Ishikawa (cell line): Measurements from ENCODE around the gene ZZZ3.

Experiments
- CEBPB ChIP-seq: IDR thresholded peaks from 2 replicates; pipeline ENCODE4 v1.6.1; 2012
- CREB1 ChIP-seq: IDR thresholded peaks from 2 replicates; pipeline ENCODE4 v1.6.1; 2012; ENCODE audit warnings: low read depth
- EGR1 ChIP-seq: IDR thresholded peaks from 2 replicates; pipeline ENCODE4 v1.6.1; 2012
- EP300 ChIP-seq: IDR thresholded peaks from 2 replicates; pipeline ENCODE4 v1.6.1; 2012; ENCODE audit warnings: borderline replicate concordance
- FOXM1 ChIP-seq: IDR thresholded peaks from 2 replicates; pipeline ENCODE4 v1.6.1; 2012; ENCODE audit warnings: low read depth, borderline replicate concordance
- NFIC ChIP-seq: IDR thresholded peaks from 2 replicates; pipeline ENCODE4 v1.6.1; 2012
- RAD21 ChIP-seq: IDR thresholded peaks from 2 replicates; pipeline ENCODE4 v1.6.1; 2012; ENCODE audit warnings: low read depth
- TAF1 ChIP-seq: IDR thresholded peaks from 2 replicates; pipeline ENCODE4 v1.6.1; 2012; ENCODE audit warnings: low read depth, mild to moderate bottlenecking
- TCF12 ChIP-seq: IDR thresholded peaks from 2 replicates; pipeline ENCODE4 v1.6.1; 2012; ENCODE audit warnings: low read depth
- TEAD4 ChIP-seq: IDR thresholded peaks from 2 replicates; pipeline ENCODE4 v1.6.1; 2012
- YY1 ChIP-seq: IDR thresholded peaks from 2 replicates; pipeline ENCODE4 v1.6.1; 2012; ENCODE audit warnings: low read depth
- ZBTB7A ChIP-seq: IDR thresholded peaks from 2 replicates; pipeline ENCODE4 v1.6.1; 2012; ENCODE audit warnings: low read depth
- TF ChIP-seq, protein P1 (sequence below): IDR thresholded peaks from 2 replicates; pipeline ENCODE4 v1.6.1; 2012
- TF ChIP-seq, protein P2 (sequence below): IDR thresholded peaks from 2 replicates; pipeline ENCODE4 v1.6.1; 2012
- TF ChIP-seq, protein P3 (sequence below): IDR thresholded peaks from 2 replicates; pipeline ENCODE4 v1.6.1; 2012; ENCODE audit warnings: low read depth, mild to moderate bottlenecking

ZZZ3 gene

DNA sequence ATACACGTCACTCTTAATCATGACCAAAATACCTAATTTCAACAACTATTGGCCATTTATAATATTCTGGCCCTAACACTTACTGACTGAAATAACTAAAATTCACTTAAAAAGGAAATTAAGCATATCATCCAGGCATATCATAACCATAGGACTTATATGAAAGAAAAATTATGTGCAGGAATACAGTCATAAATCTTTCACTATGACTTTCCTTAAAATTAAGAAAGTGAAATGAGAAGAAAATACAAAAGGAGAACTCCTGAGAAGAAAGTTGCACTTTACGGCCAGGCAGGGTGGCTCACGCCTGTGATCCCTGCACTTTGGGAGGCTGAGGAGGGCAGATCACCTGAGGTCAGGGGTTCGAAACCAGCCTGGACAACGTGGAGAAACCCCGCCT, 9.4 kb downstream of the ZZZ3 start:
- TF ChIP-seq NFIC, result no peak
- no peak for TF ChIP-seq CREB1
- TF ChIP-seq FOXM1, result no peak
- TF ChIP-seq TEAD4, result no peak
- TF ChIP-seq, protein P1, sequence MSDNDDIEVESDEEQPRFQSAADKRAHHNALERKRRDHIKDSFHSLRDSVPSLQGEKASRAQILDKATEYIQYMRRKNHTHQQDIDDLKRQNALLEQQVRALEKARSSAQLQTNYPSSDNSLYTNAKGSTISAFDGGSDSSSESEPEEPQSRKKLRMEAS, result no peak
- TF ChIP-seq TCF12, result no peak
- TF ChIP-seq RAD21, result no peak
- no peak for TF ChIP-seq EP300

DNA sequence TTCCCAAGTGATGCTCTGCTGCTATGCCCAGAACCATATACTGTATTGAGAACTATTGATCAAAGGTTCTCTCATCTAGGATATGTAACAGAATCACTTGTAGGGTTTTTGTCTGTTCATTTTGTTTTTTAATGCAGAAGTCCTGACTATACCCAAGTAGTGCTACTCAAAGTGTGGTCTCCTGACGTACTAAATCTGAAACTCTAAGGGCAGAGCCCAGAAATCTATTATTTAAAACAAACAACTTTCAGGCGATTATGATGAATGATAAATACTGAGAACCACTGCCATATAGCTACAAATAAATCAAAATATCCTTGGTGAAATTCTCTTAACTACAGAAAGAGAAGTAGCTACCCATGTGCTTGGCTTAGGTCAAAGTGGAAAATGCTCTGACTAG, 10.1 kb downstream of the ZZZ3 start:
- TF ChIP-seq CREB1, result no peak
- TF ChIP-seq, protein P1, result no peak
- TF ChIP-seq, protein P2, sequence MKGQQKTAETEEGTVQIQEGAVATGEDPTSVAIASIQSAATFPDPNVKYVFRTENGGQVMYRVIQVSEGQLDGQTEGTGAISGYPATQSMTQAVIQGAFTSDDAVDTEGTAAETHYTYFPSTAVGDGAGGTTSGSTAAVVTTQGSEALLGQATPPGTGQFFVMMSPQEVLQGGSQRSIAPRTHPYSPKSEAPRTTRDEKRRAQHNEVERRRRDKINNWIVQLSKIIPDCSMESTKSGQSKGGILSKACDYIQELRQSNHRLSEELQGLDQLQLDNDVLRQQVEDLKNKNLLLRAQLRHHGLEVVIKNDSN, result no peak
- no peak for TF ChIP-seq FOXM1

DNA sequence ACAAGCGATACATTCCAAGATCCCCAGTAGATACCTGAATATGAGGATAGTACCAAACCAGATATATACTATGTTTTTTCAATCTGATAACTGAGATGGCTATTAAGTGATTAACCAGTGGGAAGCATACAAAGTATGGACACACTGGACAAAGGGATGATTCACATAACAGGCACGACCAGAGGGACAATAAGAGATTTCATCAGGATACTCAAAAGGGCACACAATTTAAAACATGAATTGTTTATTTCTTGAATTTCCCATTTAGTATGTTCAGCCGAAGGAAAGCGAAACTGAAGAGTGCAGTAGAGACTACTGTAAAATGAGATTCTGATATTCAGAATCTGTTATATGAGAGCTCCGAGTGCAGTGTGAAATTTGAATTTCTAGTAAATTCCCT, 10.6 kb downstream of the ZZZ3 start:
- TF ChIP-seq TAF1 (no peak), FOXM1 (no peak), TEAD4 (no peak), EP300 (no peak), RAD21 (no peak), CREB1 (no peak), CEBPB (no peak), EGR1 (no peak), ZBTB7A (no peak), TCF12 (no peak), NFIC (no peak)
- TF ChIP-seq, protein P2, result no peak
- TF ChIP-seq, protein P1, result no peak
- TF ChIP-seq, protein P3, sequence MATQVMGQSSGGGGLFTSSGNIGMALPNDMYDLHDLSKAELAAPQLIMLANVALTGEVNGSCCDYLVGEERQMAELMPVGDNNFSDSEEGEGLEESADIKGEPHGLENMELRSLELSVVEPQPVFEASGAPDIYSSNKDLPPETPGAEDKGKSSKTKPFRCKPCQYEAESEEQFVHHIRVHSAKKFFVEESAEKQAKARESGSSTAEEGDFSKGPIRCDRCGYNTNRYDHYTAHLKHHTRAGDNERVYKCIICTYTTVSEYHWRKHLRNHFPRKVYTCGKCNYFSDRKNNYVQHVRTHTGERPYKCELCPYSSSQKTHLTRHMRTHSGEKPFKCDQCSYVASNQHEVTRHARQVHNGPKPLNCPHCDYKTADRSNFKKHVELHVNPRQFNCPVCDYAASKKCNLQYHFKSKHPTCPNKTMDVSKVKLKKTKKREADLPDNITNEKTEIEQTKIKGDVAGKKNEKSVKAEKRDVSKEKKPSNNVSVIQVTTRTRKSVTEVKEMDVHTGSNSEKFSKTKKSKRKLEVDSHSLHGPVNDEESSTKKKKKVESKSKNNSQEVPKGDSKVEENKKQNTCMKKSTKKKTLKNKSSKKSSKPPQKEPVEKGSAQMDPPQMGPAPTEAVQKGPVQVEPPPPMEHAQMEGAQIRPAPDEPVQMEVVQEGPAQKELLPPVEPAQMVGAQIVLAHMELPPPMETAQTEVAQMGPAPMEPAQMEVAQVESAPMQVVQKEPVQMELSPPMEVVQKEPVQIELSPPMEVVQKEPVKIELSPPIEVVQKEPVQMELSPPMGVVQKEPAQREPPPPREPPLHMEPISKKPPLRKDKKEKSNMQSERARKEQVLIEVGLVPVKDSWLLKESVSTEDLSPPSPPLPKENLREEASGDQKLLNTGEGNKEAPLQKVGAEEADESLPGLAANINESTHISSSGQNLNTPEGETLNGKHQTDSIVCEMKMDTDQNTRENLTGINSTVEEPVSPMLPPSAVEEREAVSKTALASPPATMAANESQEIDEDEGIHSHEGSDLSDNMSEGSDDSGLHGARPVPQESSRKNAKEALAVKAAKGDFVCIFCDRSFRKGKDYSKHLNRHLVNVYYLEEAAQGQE, result no peak

DNA sequence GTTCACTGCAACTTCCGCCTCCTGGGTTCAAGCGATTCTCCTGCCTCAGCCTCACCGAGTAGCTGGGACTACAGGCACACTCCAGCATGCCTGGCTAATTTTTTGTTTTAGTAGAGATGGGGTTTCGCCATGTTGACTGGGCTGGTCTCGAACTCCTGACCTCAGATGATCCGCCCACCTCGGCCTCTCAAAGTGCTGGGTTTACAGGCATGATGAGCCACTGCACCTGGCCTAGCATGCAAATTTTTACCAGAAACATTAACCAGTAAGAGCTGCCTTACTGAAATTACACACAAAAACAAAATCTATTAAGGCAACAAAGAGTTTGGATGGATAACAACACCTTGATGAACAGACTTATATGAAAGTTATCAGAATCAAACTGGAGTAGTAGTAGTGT, 12.1 kb downstream of the ZZZ3 start:
- no peak for TF ChIP-seq TEAD4
- TF ChIP-seq, protein P2, result no peak
- no peak for TF ChIP-seq EP300
- TF ChIP-seq, protein P3, result no peak
- TF ChIP-seq EGR1, result no peak
- TF ChIP-seq RAD21, result no peak
- TF ChIP-seq, protein P1, result no peak
- TF ChIP-seq FOXM1, result no peak
- no peak for TF ChIP-seq NFIC
- no peak for TF ChIP-seq TAF1
- TF ChIP-seq CEBPB, result no peak
- TF ChIP-seq ZBTB7A, result no peak
- TF ChIP-seq TCF12, result no peak
- no peak for TF ChIP-seq YY1
- TF ChIP-seq CREB1, result no peak

DNA sequence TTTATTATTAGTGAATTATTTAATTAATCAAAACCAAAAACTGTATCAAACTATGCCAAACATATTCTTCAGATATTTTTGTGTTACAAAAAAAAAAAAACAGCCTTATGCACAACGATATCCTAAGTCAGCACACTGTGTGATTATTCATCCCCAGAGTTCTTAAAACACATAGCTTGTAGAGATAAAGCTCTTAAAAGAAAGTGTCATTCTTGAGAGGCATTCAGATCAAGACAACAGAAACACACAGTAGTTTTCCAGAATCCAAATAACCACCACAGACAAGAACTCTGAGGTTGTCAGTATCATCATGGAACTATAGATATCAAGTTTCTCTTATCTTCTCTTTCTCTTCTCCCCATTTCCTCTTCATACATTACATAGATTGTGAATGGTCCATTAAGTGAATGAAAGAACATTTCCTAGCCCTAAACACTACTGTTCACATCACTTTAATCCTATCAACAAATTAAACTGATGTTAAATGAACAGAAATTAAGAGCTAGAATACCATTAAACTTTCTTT, 13.5 kb downstream of the ZZZ3 start:
- no peak for TF ChIP-seq FOXM1
- no peak for TF ChIP-seq YY1
- TF ChIP-seq TCF12, result no peak
- TF ChIP-seq EGR1, result no peak
- TF ChIP-seq TAF1, result no peak
- TF ChIP-seq RAD21, result no peak
- TF ChIP-seq CREB1, result no peak
- TF ChIP-seq, protein P2, result no peak
- TF ChIP-seq, protein P1, result no peak
- no peak for TF ChIP-seq TEAD4
- no peak for TF ChIP-seq ZBTB7A
- TF ChIP-seq, protein P3, result no peak
- TF ChIP-seq NFIC, result no peak
